GM10266 (cell line): Measurements from ENCODE around the gene LAIR1.

Experiments
- DNase-seq: peaks from one replicate; pipeline ENCODE4 v3.0.0; 2012; ENCODE audit errors: extremely low spot score
- TF ChIP-seq, protein P1 (sequence below): IDR thresholded peaks from 2 replicates; pipeline ENCODE4 v1.5.1; 2012; ENCODE audit warnings: mild to moderate bottlenecking, low read depth; ENCODE audit not compliant: control insufficient read depth, insufficient read depth; ENCODE audit errors: missing control alignments

Gene LAIR1

GRCh38 chr19:54312011-54312410, 52.7 kb downstream of the LAIR1 start:
- TF ChIP-seq, protein P1, sequence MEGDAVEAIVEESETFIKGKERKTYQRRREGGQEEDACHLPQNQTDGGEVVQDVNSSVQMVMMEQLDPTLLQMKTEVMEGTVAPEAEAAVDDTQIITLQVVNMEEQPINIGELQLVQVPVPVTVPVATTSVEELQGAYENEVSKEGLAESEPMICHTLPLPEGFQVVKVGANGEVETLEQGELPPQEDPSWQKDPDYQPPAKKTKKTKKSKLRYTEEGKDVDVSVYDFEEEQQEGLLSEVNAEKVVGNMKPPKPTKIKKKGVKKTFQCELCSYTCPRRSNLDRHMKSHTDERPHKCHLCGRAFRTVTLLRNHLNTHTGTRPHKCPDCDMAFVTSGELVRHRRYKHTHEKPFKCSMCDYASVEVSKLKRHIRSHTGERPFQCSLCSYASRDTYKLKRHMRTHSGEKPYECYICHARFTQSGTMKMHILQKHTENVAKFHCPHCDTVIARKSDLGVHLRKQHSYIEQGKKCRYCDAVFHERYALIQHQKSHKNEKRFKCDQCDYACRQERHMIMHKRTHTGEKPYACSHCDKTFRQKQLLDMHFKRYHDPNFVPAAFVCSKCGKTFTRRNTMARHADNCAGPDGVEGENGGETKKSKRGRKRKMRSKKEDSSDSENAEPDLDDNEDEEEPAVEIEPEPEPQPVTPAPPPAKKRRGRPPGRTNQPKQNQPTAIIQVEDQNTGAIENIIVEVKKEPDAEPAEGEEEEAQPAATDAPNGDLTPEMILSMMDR, result no peak
- no peak for DNase-seq

GRCh38 chr19:54311486-54311885, 53.2 kb downstream of the LAIR1 start:
- no peak for DNase-seq
- TF ChIP-seq, protein P1, result no peak

DNA sequence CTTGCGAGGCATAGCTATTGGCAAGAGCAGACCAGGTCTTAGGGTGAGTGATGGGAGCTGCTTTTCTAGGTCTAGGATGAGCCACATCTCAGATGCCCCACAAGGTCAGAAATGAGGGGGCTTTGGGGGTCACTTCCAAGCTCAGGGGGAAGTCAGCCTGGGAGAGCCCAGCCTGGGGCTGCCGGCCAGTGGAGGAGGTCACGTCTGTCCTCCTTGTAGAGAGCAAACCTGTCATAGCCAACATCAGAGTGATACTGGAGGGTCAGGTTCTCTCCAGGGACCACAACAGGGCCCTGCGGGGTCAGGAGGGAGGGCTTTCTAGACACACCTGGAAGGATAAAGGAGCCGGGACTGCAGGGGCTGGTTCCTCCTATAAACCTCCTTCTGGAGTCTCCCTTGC, 54.2 kb downstream of the LAIR1 start:
- TF ChIP-seq, protein P1, result no peak
- DNase-seq, result no peak

DNA sequence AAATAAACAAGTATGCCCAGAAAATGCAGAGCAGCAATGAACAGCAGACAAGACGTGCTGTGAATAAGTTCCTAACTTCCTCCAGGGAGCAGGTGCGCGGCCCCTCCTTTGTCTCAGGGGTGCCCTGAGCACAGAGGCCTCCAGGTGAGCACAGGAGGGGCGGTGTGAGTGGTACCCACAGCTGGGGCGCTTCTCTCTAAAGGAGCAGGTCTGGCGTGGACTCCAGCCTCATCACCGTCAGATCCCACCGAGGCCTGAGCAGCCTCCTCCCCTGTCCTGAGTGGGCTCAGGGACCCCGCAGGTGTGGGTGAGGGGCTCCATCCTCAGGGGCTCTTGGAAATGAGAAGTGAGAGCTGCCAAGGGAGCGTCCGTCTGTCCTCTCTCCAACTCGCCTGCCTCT, 54.9 kb downstream of the LAIR1 start:
- TF ChIP-seq, protein P1, result no peak

DNA sequence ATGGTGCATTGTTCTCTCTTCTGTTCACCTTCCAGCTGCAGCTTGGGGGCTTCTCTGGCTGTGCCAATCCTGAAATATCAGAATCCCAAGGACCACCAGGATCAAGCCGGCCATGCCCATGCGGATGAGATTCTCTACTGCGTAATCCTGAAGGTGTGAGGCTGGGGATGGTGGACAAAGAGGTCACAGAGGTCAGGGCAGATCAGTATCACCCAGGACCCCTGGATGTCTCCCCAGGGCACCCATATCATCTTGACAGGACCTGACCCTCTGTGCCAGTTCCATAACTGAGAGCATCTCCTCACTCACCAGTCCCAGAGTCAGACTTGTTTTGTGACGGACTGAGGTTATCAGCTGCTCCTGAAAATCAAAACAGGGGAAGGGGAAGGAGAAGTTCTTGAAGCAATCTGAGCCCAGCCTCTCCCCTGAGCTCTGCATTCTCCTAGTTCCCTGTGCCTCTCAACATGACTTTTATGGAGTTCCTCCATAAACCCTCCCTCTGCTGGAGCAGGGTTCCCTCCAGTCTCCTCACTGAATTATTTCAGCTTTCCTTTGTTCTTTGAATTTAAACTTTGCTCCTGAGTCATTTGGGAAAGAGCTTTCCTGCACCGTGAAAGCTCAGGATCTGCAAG, 57.2 kb downstream of the LAIR1 start:
- DNase-seq, result no peak
- TF ChIP-seq, protein P1, result no peak

More for the DNA sequence above, 54.9 kb downstream of the LAIR1 start:
- DNase-seq, result no peak

- DNase-seq, result no peak
- TF ChIP-seq, protein P1, result no peak
Observed at GRCh38 chr19:54305141-54305540, 59.6 kb downstream of the LAIR1 start.

GRCh38 chr19:54302257-54302656, 62.5 kb downstream of the LAIR1 start:
- TF ChIP-seq, protein P1, result no peak
- DNase-seq, result no peak
